ENCODE results near the gene TRPM5. TPM values are rescaled to one million over a fixed set of nuclear protein-coding genes. Genes with fewer than 3 reads are reported as not detected.
A peak's percentile ranks its signal among the peaks of the same experiment; 100 is the strongest.

Gene TRPM5
- total RNA-seq, result not detected

GRCh38 chr11:2443881-2444820 is at the start of gene TRPM5:
Gene TRPM5 (minus strand): TSS chr11:2444514. CDS start chr11:2423036, 21,478 bp downstream.
- Histone ChIP-seq H3K27me3 (peaks cover 0 to 86% (median 24%) of the 10 kb centered on the region in 4 donors), H3K36me3 (no peaks in the 10 kb centered on the region), H3K4me3 (peak within 1 kb of the TSS; percentile 39 to 60 (median 43)), H3K4me1 (peaks cover 25 to 32% (median 28%) of the 10 kb centered on the region in 4 donors), H3K27ac (replicated peaks in 1 of 4) (no peak within 1 kb of the TSS), H3K9me3 (peaks cover 0 to 9% (median 0%) of the 10 kb centered on the region in 4 donors)
- intact Hi-C loops (cut with DNase I), result no loop called here
- WGBS, result 0% methylated on average over 1 of the region's 64 CpGs
- DNase-seq (ENCODE audit: extremely low spot score), result no peak
- TF ChIP-seq EP300 (IDR thresholded peaks at IDR 0.05) (no peak), CTCF (IDR thresholded peaks at IDR 0.05) (no peak), POLR2AphosphoS5 (IDR thresholded peaks at IDR 0.05) (no peak), POLR2A (IDR thresholded peaks at IDR 0.05; ENCODE audit: low read depth) (no peak)

- DNase-seq (ENCODE audit: extremely low spot score), result peak; percentile 53
- H3K9me3 ChIP-seq, result peaks cover 0 to 57% (median 35%) of the 10 kb centered on the region in 4 donors
- intact Hi-C loops (cut with DNase I), result no loop called here
- H3K4me1 ChIP-seq, result no peaks in the 10 kb centered on the region
- TF ChIP-seq POLR2AphosphoS5 (IDR thresholded peaks at IDR 0.05) (no peak), CTCF (IDR thresholded peaks at IDR 0.05) (no peak), POLR2A (IDR thresholded peaks at IDR 0.05; ENCODE audit: low read depth) (no peak), EP300 (IDR thresholded peaks at IDR 0.05) (no peak)
- 29% methylated on average over 1 of the region's 2 CpGs for WGBS
- H3K4me3 ChIP-seq, result no peak overlapping the region
- H3K27me3 ChIP-seq, result peaks cover 0 to 36% (median 0%) of the 10 kb centered on the region in 4 donors
- H3K27ac ChIP-seq (replicated peaks in 1 of 4), result no peak overlapping the region
- no peaks in the 10 kb centered on the region for H3K36me3 ChIP-seq
Observed at GRCh38 chr11:2489083-2489482, 44.8 kb upstream of the TRPM5 start.

GRCh38 chr11:2488004-2488403 is 43.7 kb upstream of the TRPM5 start:
- TF ChIP-seq POLR2AphosphoS5 (IDR thresholded peaks at IDR 0.05) (no peak), CTCF (IDR thresholded peaks at IDR 0.05) (no peak), POLR2A (IDR thresholded peaks at IDR 0.05; ENCODE audit: low read depth) (no peak), EP300 (IDR thresholded peaks at IDR 0.05) (no peak)
- intact Hi-C loops (cut with DNase I), result no loop called here
- Histone ChIP-seq H3K36me3 (no peaks in the 10 kb centered on the region), H3K4me1 (peaks cover 0 to 2% (median 0%) of the 10 kb centered on the region in 4 donors), H3K9me3 (peaks cover 0 to 55% (median 35%) of the 10 kb centered on the region in 4 donors), H3K4me3 (no peak overlapping the region), H3K27ac (replicated peaks in 1 of 4) (no peak overlapping the region), H3K27me3 (peaks cover 0 to 39% (median 0%) of the 10 kb centered on the region in 4 donors)
- no peak for DNase-seq (ENCODE audit: extremely low spot score)

GRCh38 chr11:2484576-2485125 is 40.3 kb upstream of the TRPM5 start:
- peak; percentile 75 for DNase-seq (ENCODE audit: extremely low spot score)
- peaks cover 0 to 40% (median 0%) of the 10 kb centered on the region in 4 donors for H3K27me3 ChIP-seq
- intact Hi-C loops (cut with DNase I), result no loop called here
- H3K27ac ChIP-seq (replicated peaks in 1 of 4), result no peak overlapping the region
- H3K4me3 ChIP-seq, result no peak overlapping the region
- WGBS, result 90% methylated on average over 16 of the region's 16 CpGs
- no peaks in the 10 kb centered on the region for H3K36me3 ChIP-seq
- H3K9me3 ChIP-seq, result peaks cover 0 to 47% (median 34%) of the 10 kb centered on the region in 4 donors
- TF ChIP-seq POLR2AphosphoS5 (IDR thresholded peaks at IDR 0.05) (no peak), CTCF (IDR thresholded peaks at IDR 0.05) (no peak), EP300 (IDR thresholded peaks at IDR 0.05) (no peak), POLR2A (IDR thresholded peaks at IDR 0.05; ENCODE audit: low read depth) (no peak)
- peaks cover 0 to 3% (median 0%) of the 10 kb centered on the region in 4 donors for H3K4me1 ChIP-seq

Measured in esophagus muscularis mucosa (tissue), 4 donors.